Neuronal stem cell (in vitro differentiated cells): Measurements from ENCODE around the gene SEZ6L2.
A peak's percentile ranks its signal among the peaks of the same experiment; 100 is the strongest.

ENCODE experiments used
- DNase-seq: peaks from one replicate; pipeline ENCODE4 v3.0.0-alpha.2; 2013; ENCODE audit warnings: low spot score
- H2AFZ ChIP-seq: one replicate; pipeline ENCODE4 v1.6.1; 2013; ENCODE audit warnings: mild to moderate bottlenecking, low read length, inconsistent platforms
- H2AK5ac ChIP-seq: 2 replicates; pipeline ENCODE4 v1.6.1; 2013; ENCODE audit warnings: low read depth, mild to moderate bottlenecking, inconsistent platforms, low read length, moderate library complexity, mixed read lengths
- H2BK120ac ChIP-seq: 2 replicates; pipeline ENCODE4 v1.6.1; 2013; ENCODE audit warnings: low read depth, mild to moderate bottlenecking, inconsistent platforms, low read length, moderate library complexity, mixed read lengths
- H2BK12ac ChIP-seq: one replicate; pipeline ENCODE4 v1.6.1; 2013; ENCODE audit warnings: low read length, inconsistent platforms
- H2BK15ac ChIP-seq: 2 replicates; pipeline ENCODE4 v1.6.1; 2013; ENCODE audit warnings: mild to moderate bottlenecking, low read length, inconsistent platforms, mixed read lengths
- H2BK5ac ChIP-seq: one replicate; pipeline ENCODE4 v1.6.1; 2013; ENCODE audit warnings: inconsistent platforms, mild to moderate bottlenecking, low read length, moderate library complexity
- H3K14ac ChIP-seq: one replicate; pipeline ENCODE4 v1.6.1; 2013; ENCODE audit warnings: low read length, inconsistent platforms
- H3K18ac ChIP-seq: 2 replicates; pipeline ENCODE4 v1.6.1; 2013; ENCODE audit warnings: low read length, inconsistent platforms
- H3K23ac ChIP-seq: 2 replicates; pipeline ENCODE4 v1.6.1; 2013; ENCODE audit warnings: low read depth, mild to moderate bottlenecking, mixed read lengths, low read length, inconsistent platforms; ENCODE audit not compliant: poor library complexity
- H3K27ac ChIP-seq: replicated peaks from 3 replicates; pipeline ENCODE4 v1.5.1; 2013; ENCODE audit warnings: low read length, inconsistent platforms
- H3K27me3 ChIP-seq, 3 experiments: 2 replicates each; pipeline ENCODE4 v1.6.1; 2013; ENCODE audit warnings: low read length in 3 of 3, mild to moderate bottlenecking in 2 of 3, inconsistent platforms in 1 of 3, low read depth in 1 of 3, mixed read lengths in 1 of 3, moderate library complexity in 1 of 3; ENCODE audit not compliant: control insufficient read depth in 3 of 3, insufficient read depth in 3 of 3
- H3K36me3 ChIP-seq, 2 donors: replicated peaks in 1 of 2; 2 replicates each; pipeline ENCODE4 v1.6.1; 2013; ENCODE audit warnings: low read length in 2 of 2; ENCODE audit not compliant: control insufficient read depth in 2 of 2, insufficient read depth in 2 of 2
- H3K4ac ChIP-seq: 2 replicates; pipeline ENCODE4 v1.6.1; 2013; ENCODE audit warnings: inconsistent platforms, mild to moderate bottlenecking, low read length, moderate library complexity
- H3K4me1 ChIP-seq, 2 donors: 1 replicate in 1 of 2; 2 replicates in 1 of 2; pipeline ENCODE4 v1.6.1; 2013; ENCODE audit warnings: low read length in 2 of 2, low read depth in 1 of 2; ENCODE audit not compliant: control insufficient read depth in 2 of 2, insufficient read depth in 1 of 2
- H3K4me2 ChIP-seq: one replicate; pipeline ENCODE4 v1.6.1; 2013; ENCODE audit warnings: mild to moderate bottlenecking, low read length, inconsistent platforms; ENCODE audit not compliant: insufficient read depth, poor library complexity, severe bottlenecking
- H3K4me3 ChIP-seq, 2 donors: 2 replicates each; pipeline ENCODE4 v1.5.1; 2013; ENCODE audit warnings: low read length in 2 of 2, mild to moderate bottlenecking in 2 of 2, inconsistent platforms in 1 of 2, moderate library complexity in 1 of 2
- H3K79me1 ChIP-seq: one replicate; pipeline ENCODE4 v1.6.1; 2013; ENCODE audit warnings: low read depth, mild to moderate bottlenecking, inconsistent platforms, low read length, moderate library complexity
- H3K9ac ChIP-seq: one replicate; pipeline ENCODE4 v1.6.1; 2013; ENCODE audit warnings: mild to moderate bottlenecking, low read depth, low read length, inconsistent platforms; ENCODE audit not compliant: poor library complexity
- H3K9me3 ChIP-seq, 2 donors: replicated peaks in 1 of 2; 2 replicates each; pipeline versions ENCODE3 to v1.6.1; 2013; ENCODE audit warnings: low read length in 2 of 2, mild to moderate bottlenecking in 2 of 2, inconsistent platforms in 1 of 2, low read depth in 1 of 2, mixed read lengths in 1 of 2, moderate library complexity in 1 of 2; ENCODE audit not compliant: control insufficient read depth in 2 of 2, insufficient read depth in 1 of 2
- H4K8ac ChIP-seq: one replicate; pipeline ENCODE4 v1.6.1; 2013; ENCODE audit warnings: low read depth, mild to moderate bottlenecking, inconsistent platforms, low read length, moderate library complexity
- H4K91ac ChIP-seq: one replicate; pipeline ENCODE4 v1.6.1; 2013; ENCODE audit warnings: low read length, low read depth, mild to moderate bottlenecking, inconsistent platforms; ENCODE audit not compliant: poor library complexity
- WGBS, 2 donors: extraction: QIAGEN DNeasy Blood & Tissue Kit; methylation state at CpG; one replicate each; pipeline ENCODE4 v1.1.7; 2013; ENCODE audit warnings: missing lambda C conversion rate in 2 of 2, mixed read lengths in 1 of 2; ENCODE audit not compliant: insufficient read length in 2 of 2, insufficient replicate concordance in 1 of 2; ENCODE audit errors: extremely low coverage in 2 of 2; 5-methylcytosine and 5-hydroxymethylcytosine counted together

The SEZ6L2 gene

GRCh38 chr16:29852654-29853053, 46.7 kb downstream of the SEZ6L2 start:
- H3K18ac ChIP-seq = no peak overlapping the region
- no peak overlapping the region for H3K4me2 ChIP-seq
- no peak overlapping the region for H3K27ac ChIP-seq
- H2BK15ac ChIP-seq = no peak overlapping the region
- H3K27me3 ChIP-seq = no peaks in the 10 kb centered on the region
- no peak overlapping the region for H4K8ac ChIP-seq
- H3K9ac ChIP-seq = no peak overlapping the region
- no peak overlapping the region for H2BK5ac ChIP-seq
- H3K4ac ChIP-seq = no peak overlapping the region
- no peak for DNase-seq
- no CpG with 5 or more reads among the region's 7 CpGs for WGBS, 2 donors
- no peak overlapping the region for H2AK5ac ChIP-seq
- no peaks in the 10 kb centered on the region for H3K9me3 ChIP-seq
- no peak overlapping the region for H2BK120ac ChIP-seq
- H2BK12ac ChIP-seq = no peak overlapping the region
- H3K23ac ChIP-seq = no peak overlapping the region
- no peak overlapping the region for H3K4me3 ChIP-seq
- no peak overlapping the region for H3K14ac ChIP-seq
- H3K79me1 ChIP-seq = no peaks in the 10 kb centered on the region
- H2AFZ ChIP-seq = peak overlapping the region; percentile 45
- H3K36me3 ChIP-seq = no peaks in the 10 kb centered on the region
- peaks cover 0 to 3% of the 10 kb centered on the region in 2 donors for H3K4me1 ChIP-seq
- no peak overlapping the region for H4K91ac ChIP-seq

- no peak overlapping the region for H3K14ac ChIP-seq
- no peak overlapping the region for H3K4me3 ChIP-seq
- no peak overlapping the region for H2BK120ac ChIP-seq
- H2AFZ ChIP-seq = no peak overlapping the region
- H3K79me1 ChIP-seq = no peaks in the 10 kb centered on the region
- no CpG with 5 or more reads among the region's 3 CpGs for WGBS, 2 donors
- H2AK5ac ChIP-seq = no peak overlapping the region
- no peak overlapping the region for H4K91ac ChIP-seq
- H3K27ac ChIP-seq = no peak overlapping the region
- H2BK5ac ChIP-seq = no peak overlapping the region
- no peak overlapping the region for H3K4me2 ChIP-seq
- no peak overlapping the region for H3K9ac ChIP-seq
- no peaks in the 10 kb centered on the region for H3K36me3 ChIP-seq
- no peak overlapping the region for H2BK15ac ChIP-seq
- H3K4ac ChIP-seq = no peak overlapping the region
- H3K9me3 ChIP-seq = no peaks in the 10 kb centered on the region
- H3K18ac ChIP-seq = no peak overlapping the region
- no peak overlapping the region for H3K23ac ChIP-seq
- no peak overlapping the region for H4K8ac ChIP-seq
- DNase-seq = no peak
- peaks cover 0 to 3% of the 10 kb centered on the region in 2 donors for H3K4me1 ChIP-seq
- H2BK12ac ChIP-seq = no peak overlapping the region
- no peaks in the 10 kb centered on the region for H3K27me3 ChIP-seq
Measured at GRCh38 chr16:29850998-29851397, 48.4 kb downstream of the SEZ6L2 start.

- H2AK5ac ChIP-seq = no peak overlapping the region
- no peak overlapping the region for H3K4me2 ChIP-seq
- no peak overlapping the region for H4K91ac ChIP-seq
- no peak overlapping the region for H3K18ac ChIP-seq
- no peaks in the 10 kb centered on the region for H3K36me3 ChIP-seq
- H2BK5ac ChIP-seq = no peak overlapping the region
- H2BK15ac ChIP-seq = no peak overlapping the region
- H3K23ac ChIP-seq = no peak overlapping the region
- no peak overlapping the region for H3K4ac ChIP-seq
- no peak overlapping the region for H4K8ac ChIP-seq
- H2BK120ac ChIP-seq = no peak overlapping the region
- no CpG with 5 or more reads among the region's 5 CpGs for WGBS, 2 donors
- H3K79me1 ChIP-seq = no peaks in the 10 kb centered on the region
- peaks cover 0 to 3% of the 10 kb centered on the region in 2 donors for H3K4me1 ChIP-seq
- no peak overlapping the region for H2BK12ac ChIP-seq
- no peaks in the 10 kb centered on the region for H3K9me3 ChIP-seq
- H3K14ac ChIP-seq = no peak overlapping the region
- H3K9ac ChIP-seq = no peak overlapping the region
- DNase-seq = no peak
- no peaks in the 10 kb centered on the region for H3K27me3 ChIP-seq
- no peak overlapping the region for H3K4me3 ChIP-seq
- H2AFZ ChIP-seq = peak overlapping the region; percentile 68
- peak overlapping the region; percentile 33 for H3K27ac ChIP-seq
Measured at GRCh38 chr16:29849505-29849904, 49.8 kb downstream of the SEZ6L2 start.

GRCh38 chr16:29848420-29849297, 50.7 kb downstream of the SEZ6L2 start:
- H3K4me1 ChIP-seq = peaks cover 0 to 3% of the 10 kb centered on the region in 2 donors
- H3K27ac ChIP-seq = no peak overlapping the region
- H3K27me3 ChIP-seq = no peaks in the 10 kb centered on the region
- H3K23ac ChIP-seq = no peak overlapping the region
- H3K4me2 ChIP-seq = no peak overlapping the region
- no peaks in the 10 kb centered on the region for H3K9me3 ChIP-seq
- H3K14ac ChIP-seq = no peak overlapping the region
- peak overlapping the region; percentile 64 for H2AK5ac ChIP-seq
- WGBS, 2 donors = no CpG with 5 or more reads among the region's 15 CpGs
- peak overlapping the region; percentile 16 for H2BK5ac ChIP-seq
- H3K9ac ChIP-seq = no peak overlapping the region
- no peak overlapping the region for H2BK120ac ChIP-seq
- H3K36me3 ChIP-seq = no peaks in the 10 kb centered on the region
- no peak for DNase-seq
- H4K91ac ChIP-seq = peak overlapping the region; percentile 20
- H2BK12ac ChIP-seq = no peak overlapping the region
- no peak overlapping the region for H2BK15ac ChIP-seq
- no peak overlapping the region for H2AFZ ChIP-seq
- no peak overlapping the region for H3K4ac ChIP-seq
- H3K4me3 ChIP-seq = no peak overlapping the region
- no peak overlapping the region for H3K18ac ChIP-seq
- no peaks in the 10 kb centered on the region for H3K79me1 ChIP-seq
- no peak overlapping the region for H4K8ac ChIP-seq
